Activated CD4-positive, alpha-beta T cell treated with anti-CD3 and anti-CD28 coated beads, Interleukin-2, amount 50 U/mL, for 4 hours (primary cell): ENCODE results near the gene CAMK1D.

Experiments used
- DNase-seq, 2 experiments: peaks; one replicate each; pipeline ENCODE4 v3.0.0-alpha.2; 2020

Gene CAMK1D

DNA sequence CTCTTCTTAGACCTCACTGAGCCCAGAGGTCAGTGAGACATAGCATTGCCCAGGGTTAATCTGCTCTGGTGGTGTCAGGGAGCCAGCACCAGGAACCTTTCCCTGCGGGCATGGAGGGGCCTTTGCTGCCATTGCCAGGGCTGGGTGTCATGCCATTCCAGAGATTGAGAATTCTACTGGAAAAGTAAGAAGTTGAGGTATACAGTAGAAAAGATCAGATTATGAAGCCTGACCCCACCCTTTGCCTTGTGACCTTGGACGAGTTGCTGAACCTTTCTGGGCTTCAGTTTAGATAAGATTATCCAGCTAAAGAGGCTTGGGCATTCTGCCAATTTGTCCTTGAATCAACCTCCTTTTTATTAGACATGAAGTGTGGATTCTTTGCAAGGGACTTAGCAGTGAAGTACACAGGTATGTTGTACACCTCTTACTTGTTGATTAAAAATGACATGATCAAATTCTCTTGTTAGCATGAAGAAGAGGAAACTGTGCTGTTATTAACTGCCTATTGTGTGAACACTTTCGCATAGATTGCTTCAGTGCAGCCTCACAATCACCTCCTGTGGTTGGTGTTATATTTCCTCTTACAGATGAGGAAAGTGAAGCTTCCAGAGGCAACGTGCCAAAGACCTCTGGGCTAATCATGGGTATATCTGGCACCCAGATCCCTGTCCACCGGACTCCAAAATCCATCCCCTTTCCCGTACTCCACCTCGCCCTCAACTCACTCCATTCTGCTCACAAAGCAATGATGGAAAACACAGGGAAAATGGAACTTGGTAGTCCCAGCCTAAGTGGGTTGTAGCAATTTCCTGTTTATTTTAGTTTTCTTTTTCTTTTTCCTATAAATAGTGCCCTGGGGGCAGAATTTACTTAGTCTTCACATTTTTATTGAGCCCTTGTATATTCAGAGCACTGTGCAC, 151.3 kb downstream of the CAMK1D start:
- DNase-seq = no peak

DNA sequence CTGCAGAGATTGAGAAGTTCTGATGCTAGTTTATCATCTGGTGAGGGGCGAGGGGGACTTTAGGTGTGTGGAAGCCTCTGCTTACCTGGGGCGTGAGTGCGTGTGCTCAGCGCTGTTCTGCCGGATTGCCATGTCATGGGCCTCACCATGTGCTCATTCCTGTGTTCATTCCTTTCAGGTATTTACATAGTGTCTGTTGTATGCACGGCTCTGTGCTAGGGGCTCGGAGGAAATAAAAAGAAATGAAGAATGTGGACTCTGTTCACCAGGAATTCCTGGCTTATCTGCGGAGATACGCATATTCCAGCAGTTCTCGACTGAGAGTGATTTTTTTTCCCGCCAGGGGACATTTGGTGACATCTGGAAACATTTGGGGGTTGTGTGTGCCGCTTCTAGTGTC, 152.0 kb downstream of the CAMK1D start:
- DNase-seq = no peak

DNA sequence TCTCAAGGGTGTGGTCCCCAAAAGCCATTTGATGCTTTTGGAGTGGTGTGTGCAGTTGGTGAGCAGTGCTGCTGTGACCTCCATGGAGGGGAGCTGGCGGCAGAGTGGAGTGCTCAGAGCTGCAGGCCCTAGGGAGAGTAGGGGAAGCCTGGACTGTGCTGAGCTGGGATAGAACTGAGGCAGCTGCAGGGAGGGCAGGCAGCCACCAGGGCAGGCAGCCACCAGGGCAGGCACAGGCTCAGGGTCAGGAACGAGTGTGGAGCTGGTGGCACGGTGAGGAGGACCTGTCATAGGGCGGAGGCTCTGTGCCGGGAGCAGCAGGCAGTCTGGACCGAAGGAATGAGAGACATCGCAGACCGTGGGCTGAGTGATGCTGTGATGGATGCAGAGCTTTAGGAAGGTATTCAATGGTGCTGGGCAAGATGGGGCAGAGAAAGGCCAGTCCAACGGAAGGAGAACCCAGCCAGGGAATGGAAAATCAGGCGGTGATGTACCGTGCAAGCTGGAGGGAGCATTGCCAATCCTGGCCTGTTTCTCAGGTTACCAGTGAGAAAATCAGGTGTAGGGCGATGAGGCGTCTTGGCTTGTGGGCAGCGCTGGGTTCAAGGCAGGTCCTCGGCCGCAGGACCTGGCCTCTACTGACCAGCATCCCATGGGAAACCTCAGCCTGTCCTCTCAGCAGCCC, 152.6 kb downstream of the CAMK1D start:
- DNase-seq = no peak

DNA sequence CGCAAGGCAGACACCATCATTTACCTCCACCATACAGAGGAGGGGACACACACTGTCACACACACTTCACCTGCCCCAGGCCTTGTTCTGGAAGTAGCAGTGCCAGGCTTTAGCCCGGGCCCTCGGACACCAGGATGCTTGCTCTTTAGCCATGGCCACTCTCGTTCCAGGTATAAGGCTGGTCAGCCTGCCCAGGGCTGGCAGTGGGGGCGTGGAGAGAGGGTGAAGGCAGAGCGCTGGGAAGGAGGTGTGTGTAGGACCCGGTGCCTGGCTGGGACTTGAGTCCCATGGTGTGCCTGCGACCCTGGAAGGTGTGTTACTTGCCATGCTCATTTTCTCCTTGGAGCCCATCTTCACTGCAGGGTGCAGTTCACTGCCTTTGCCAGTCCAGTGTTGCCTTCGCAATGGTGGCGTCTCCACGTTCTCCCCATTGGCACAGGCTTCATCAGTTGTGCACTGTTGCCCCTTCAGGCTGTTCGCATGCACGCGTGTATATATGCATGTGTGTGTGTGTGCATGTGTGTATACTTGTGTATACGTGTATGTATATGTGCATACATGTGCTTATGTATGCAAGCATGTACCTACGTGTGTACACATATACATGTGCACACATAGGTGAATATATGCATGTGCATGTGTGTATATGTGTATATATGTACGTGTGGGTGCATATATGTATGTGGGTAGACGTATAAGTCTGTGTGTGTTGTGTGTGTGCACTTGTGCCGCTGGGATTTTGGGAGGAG, 153.4 kb downstream of the CAMK1D start:
- no peak for DNase-seq

DNA sequence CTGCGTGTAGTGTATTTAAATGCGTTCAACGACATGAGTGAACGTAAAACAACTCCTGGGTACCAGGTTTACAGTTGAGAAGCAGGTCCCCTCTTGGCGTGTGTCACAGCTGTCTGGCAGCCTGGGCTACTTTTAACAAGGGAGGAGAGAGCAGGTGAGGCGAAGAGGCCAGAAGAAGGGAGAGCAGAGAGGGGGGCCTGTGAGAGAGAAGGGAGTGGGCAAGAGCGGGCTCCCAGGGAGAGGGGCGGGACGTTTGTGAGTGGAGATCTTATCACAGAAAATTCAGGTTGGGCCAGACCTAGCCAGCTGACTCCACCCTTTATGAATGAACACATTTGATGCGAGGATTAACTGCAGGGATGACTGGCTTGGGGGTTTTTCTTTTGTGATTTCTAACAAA, 154.0 kb downstream of the CAMK1D start:
- no peak for DNase-seq

DNA sequence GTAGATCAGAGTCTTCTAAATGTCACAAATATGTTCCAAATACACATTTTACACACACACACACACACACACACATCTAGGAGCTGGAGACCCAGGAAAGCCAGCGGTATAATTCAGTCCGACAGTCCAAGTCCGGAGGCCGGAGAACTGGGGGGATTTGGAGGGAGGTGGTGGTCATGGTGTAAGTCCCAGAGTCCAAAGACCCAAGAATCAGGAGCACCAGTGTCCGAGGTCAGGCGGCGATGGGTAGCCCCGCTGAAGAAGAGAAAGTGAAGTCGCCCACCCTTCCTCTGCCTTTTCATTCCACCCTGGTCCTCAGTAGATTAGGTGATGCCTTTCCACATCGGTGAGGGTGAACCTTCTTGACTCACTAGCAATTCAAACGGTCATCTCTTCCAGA, 154.8 kb downstream of the CAMK1D start:
- no peak for DNase-seq

DNA sequence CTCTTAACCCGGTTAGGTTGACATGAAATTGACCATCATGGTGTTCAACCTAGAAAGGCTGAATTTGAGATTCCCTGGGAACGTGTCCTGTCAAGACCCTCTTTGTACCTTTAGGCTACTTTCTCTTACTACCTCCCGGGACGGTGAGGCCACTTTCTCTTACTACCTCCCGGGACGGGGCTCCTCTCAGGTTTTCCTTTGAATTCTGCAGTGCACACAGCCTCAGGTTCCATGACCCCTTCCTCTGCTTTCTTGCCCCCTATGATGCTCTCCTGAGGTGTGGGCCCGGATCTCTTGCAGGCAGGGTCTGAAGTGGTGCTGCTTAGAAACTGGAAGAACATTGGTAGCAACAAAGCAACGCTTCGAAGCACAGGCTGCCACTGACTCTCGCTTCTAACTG, 155.3 kb downstream of the CAMK1D start:
- no peak for DNase-seq

DNA sequence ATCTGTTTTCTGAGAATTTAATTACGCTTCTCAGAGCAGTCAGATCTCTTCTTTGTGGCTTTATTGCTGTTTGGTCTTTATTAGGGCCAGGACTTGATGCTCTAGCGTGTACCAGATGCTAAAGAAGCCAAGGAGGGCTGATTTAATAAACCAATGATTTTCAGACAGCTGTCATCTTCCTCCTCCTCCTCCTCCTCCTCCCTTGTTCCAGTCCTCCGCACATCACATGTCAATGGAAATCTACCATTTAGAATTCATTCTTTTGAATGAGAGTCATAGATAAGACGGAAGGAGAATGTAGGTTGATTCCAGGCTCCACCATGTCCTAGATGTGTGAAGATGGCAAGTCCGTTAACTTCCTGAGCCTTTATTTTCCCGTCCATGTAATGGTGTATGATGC, 156.3 kb downstream of the CAMK1D start:
- DNase-seq = no peak

DNA sequence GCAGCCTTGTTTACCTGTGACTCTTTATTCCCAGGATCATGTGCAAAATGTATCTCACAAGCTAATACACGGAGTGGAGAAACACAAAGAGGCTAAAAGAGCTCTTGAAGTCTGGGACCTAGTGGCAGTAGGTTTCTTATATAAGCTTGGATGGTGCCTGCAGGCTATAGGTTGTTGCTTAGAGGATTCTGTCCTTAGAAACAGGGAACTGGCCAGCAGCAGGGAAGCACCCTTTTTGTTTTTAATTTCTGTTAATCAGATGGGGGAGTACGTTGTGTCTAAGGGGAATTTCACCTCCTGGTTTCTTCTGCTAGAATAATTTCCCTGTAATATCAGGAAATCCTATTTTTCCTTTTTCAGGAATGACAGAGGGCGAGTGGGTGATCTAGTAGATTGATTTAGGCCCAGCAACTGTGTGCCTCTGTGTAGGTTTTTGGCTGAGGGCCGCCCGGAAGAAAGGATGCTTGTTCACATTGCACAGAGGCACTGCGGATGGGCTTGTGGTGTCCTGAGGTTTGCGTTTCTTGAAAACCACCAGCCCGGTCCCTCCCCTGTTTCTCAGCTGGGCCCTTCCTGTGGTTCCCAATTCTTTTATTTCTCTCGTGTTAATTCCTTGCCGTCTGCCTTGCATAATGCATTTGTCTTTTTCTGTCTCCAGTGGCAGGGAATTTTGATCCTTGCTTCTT, 158.0 kb downstream of the CAMK1D start:
- no peak for DNase-seq

DNA sequence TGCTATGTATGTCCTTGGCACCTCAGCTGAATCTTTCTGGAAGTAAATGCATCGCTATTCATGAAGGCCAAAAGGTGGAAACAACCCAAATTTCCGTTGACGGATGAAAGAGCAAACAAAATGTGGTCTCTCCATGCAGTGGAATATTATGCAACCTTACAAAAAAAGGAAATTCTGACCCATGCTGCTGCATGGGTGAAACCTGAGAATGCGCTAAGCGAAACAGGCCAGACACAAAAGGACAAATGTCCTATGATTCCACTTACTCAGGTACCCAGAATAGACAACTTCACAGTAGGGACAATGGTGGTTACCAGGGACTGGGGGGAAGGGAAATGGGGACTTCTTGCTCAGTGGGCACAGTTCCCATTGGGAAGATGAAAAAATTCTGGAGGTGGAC, 158.8 kb downstream of the CAMK1D start:
- DNase-seq = no peak

DNA sequence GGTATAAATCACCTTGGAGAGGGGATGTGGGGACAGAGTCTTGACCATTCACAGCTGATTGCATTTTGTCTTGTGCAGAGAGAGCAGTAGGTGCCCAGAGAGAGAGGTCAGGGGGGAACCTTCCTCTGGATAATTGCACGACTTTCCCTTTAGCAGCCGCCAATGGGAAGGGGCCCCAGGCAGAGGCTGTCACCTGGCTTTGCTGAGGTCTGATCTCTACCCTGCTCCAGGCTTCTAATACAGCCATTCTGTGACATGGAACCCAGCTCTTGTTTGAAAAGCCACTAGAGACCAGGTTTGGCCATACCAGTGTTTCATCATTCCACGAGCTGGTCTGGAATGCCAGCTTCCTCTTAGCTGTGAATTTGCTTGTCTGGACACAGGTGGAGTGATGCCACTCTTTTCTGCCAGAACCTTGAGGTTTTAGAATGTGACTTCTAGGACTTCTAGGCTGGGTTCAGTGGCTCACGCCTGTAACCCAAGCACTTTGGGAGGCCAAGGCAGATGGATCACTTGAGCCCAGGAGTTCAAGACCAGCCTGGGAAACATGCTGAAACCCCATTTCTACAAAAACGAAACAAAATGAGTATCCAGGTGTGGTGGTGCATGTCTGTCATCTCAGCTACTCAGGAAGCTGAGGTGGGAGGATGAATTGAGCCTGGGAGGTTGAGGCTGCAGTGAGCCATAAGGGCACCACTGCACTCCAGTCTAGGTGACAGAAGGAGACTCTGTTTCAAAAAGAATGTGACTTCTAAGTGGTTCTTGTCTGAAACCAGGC, 159.9 kb downstream of the CAMK1D start:
- DNase-seq = no peak

DNA sequence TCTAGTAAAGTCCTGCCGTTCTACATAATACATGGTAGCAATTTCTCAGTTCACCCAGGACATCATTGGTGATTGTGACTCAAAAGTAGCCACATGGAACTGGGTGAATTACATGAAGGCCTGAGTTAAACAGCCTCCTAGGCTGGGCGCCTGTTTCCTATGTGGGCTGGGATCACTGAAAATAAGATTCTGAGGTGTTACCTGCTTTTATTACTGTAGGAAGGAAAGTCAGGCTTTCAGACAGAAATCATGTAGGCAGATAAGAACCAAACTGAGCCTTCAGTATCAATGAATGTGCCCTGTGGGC, 160.4 kb downstream of the CAMK1D start:
- no peak for DNase-seq

DNA sequence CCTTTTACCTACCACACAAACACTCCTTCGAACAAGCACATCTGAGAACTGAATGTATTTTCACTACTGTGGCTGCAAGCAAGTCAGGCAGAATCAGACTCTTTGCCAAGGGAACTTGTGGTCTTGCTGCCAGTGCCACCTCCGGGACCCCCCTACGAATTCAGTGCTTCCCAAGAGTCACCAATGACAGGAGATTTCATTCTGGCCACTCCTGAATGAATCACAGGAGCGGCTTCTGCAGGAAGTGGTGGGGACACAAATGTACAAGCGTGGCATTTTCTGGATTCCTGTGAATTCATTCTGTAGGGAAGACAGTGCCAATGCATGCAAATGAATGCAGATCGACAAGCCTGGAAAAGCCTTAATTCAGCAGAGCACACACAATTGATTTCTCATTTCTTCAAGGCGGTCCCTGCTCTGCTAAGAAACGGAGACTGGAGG, 161.2 kb downstream of the CAMK1D start:
- DNase-seq = no peak

DNA sequence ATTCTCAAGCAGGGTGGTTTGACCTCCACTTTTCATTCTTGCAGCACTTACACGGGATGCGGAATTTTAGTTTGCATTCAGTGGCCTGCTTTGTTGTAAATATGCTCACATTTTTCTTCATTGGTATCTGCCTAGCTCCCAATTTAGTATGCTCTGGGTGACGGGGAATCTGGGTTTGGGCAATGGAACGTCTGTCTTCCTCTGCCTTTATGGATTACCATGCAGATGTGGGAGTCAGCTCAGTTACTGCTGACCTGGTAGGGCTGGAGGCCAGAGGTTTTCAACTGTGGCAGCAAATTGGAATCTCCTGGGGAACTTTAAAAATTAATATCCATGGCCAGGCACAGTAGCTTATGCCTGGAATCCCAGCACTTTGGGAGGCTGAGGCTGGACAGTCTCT, 161.6 kb downstream of the CAMK1D start:
- DNase-seq = no peak

DNA sequence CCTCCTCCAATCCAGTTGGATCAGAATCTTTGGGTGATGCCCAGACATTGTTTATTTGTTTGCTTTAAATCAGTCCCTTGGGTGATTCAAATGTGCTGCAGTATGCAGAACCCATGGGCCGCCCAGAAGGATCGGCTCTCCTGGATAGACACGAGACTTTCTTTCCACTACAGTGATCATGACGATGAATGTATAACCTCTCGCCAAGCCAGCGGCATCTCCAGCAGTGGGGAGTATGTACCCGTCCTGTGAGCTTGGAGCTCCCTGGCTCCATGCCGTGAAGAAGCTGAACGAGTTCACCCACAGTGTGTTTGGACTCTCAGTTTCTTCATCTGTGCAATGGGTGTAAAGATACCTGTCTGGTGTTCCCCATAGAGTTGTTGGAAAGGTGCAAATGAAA, 162.3 kb downstream of the CAMK1D start:
- no peak for DNase-seq

DNA sequence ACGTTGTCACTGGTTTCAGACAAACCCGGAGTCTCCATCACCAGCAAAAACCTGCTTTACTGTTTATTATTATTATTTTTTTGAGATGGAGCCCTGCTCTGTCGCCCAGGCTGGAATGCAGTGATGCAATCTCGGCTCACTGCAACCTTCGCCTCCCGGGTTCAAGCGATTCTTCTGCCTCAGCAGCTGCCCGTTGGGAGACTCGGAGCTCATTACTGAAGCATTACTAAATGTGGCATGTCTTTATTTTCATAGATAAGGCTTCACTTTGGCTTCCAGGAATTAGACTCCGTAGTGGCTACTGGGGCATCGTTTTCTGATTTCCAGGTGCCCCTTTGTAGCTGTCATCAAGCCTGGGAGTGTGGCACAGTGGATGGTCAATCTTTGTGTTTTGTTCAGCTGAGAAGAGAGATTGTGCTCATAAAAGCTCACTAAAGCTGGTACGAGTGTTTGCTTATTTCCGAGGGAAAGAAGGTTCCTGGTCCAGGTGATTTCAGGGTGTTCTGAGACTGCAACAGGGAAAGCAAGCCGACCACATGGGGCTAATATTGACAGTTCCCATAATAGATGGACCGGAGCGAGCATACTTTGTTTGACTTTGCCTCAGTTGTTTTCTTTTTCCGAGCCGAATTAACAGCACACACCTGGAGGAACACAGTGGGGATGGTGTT, 163.1 kb downstream of the CAMK1D start:
- DNase-seq = no peak

DNA sequence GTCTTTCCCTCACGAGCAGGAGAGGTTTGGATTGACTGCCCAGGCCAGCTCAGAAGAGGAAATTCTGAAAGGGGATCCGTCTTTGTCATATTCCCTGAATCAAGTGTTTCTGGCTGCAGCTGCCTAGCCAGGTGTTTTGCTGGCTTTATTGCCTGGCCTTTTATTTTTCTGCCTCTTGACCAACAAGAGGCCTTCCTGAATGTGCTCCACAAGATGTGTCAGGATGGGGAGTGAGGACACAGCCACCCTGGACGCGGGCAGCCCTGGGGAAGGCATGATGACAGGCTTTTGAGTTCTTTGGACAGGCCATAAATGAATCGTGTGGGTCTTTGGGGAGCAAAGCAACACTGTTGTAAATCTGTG, 163.6 kb downstream of the CAMK1D start:
- no peak for DNase-seq

DNA sequence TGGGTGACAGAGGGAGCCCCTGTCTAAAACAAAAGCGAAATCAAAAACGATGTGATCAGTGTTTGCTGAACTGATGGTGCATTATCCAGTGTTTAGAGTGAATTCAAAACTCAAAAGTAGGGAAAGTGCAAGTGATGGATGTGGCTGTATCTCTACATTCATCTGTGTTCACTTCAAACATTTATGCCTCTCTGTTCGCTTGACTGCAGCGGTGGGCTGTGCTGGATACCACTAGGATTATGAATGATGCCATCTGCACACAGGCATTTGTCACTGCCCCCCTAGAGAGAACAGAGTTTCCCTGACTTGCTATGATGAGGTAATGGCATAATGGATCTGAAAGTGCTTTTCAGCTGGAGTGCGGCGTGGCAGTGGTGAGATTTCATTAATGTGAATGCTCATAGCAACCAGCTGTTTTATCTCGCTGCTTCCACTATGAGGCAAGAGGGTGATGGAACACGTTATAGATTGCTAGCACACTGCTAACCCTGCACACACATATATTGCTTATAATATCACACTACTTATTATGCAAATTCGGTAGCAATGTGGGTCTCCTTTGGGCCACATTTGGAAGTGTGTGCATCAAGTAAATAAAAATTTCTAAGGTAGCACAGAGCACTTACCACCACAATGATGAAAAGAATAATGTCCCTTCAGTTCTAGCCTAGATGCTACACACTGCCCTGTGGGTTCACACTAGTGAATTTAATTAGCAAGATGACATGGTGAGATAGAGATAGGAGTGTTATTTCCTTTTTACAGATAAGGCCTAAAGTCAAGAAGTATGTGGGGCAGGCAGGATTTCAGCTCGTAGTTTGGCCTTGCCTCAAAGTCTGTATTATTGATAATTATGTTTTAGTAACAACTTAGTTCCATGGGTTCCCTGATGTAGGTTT, 164.7 kb downstream of the CAMK1D start:
- no peak for DNase-seq

DNA sequence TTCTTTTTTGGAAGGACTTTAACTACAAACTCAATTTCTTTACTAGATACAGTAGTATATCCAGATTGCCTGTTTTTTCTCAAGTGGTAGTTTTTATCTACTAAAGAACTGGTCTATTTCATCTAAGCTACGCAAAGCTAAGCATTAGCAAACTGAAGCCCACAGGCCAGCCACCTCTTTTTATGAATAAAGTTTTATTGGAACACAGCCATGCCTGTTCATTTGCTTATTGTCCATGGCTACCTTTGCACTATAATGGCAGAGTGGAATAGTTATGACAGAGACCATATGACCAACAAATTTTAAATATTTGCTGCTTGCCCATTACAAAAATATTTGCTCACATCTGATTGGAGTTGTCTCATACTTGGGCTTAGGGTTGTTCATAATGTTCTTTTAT, 168.7 kb downstream of the CAMK1D start:
- DNase-seq = no peak

DNA sequence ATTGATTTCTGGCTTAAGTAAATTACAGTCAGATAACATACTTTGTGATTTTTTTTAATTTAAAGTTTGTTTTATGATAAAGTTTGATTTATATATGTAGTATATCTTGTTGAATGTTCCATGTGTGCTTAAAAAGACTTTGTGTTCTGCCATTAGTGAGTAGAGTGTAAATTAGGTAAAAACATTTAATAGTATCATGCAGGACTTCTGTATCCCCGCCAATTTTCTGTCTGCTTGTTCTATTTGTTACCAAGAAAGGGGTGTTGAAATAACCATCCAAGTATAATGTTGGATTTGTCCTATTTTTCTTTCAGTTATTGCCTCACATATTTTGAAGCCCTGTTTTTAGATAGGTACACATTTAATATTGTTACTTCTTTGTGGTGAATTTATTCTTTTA, 172.1 kb downstream of the CAMK1D start:
- DNase-seq = no peak

DNA sequence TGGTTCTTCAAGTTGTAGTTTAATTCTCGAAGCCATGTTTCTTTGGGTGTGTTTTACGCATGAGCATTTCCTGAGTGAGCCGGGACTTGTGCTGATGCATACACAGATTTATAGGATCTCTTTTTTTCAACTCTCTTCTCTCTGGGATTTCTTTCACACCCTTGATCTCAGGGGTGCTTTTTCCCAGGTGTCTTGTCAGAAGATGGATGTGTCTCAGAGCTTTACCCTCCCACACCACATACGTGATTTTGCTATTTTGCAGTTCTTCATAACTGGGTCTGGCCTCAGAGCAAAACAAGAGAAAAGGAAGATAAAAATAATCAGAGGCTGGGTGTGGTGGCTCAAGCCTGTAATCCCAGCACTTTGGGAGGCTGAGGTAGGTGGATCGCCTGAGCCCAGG, 177.0 kb downstream of the CAMK1D start:
- no peak for DNase-seq
